Panc1 (cell line): ENCODE data around the gene PPARG. TPM values are rescaled to one million over a fixed set of nuclear protein-coding genes. Genes with fewer than 3 reads are reported as not detected.

Source experiments
- ATAC-seq: fragments of 200-7000 bp; cut with Tn5 transposase; 2 replicates; pipeline ENCODE4 v1.9.1; 2020; ENCODE audit warnings: mild to moderate bottlenecking, moderate library complexity
- BruUV-seq: library from RNA; stranded (reverse); fragments of 400-500 nt; replicated peaks from 2 replicates; lab custom pipeline; 2021; lab: Mats Ljungman, UMichigan
- CTCF ChIA-PET: fragments of 300-600 bp; sonication (Branson Sonifier 250); formaldehyde crosslinking; loops from one replicate; lab custom pipeline; 2022; ENCODE audit warnings: antibody characterized with exemption; lab: Charles Lee
- POLR2A ChIA-PET: fragments of 300-600 bp; sonication (Branson Sonifier 250); formaldehyde crosslinking; loops from one replicate; lab custom pipeline; 2022; ENCODE audit warnings: antibody characterized with exemption; lab: Charles Lee
- DNase-seq: peaks from one replicate; pipeline ENCODE4 v3.0.0-alpha.2; 2010; ENCODE audit warnings: low read depth, low spot score
- H3K27ac ChIP-seq: 2 replicates; pipeline ENCODE4 v1.5.1; 2011; ENCODE audit warnings: mild to moderate bottlenecking, low read length, inconsistent platforms
- H3K27me3 ChIP-seq: fragments of 200-500 bp; sonication (Bioruptor generic); 2 replicates; pipeline ENCODE4 v1.6.0; 2014; ENCODE audit warnings: low read length, inconsistent platforms; ENCODE audit not compliant: control insufficient read depth, insufficient read depth
- H3K36me3 ChIP-seq: fragments of 200-500 bp; sonication (Bioruptor generic); 2 replicates; pipeline ENCODE4 v1.5.1; 2014; ENCODE audit warnings: inconsistent platforms, mild to moderate bottlenecking, low read length, moderate library complexity; ENCODE audit not compliant: control insufficient read depth, insufficient read depth
- H3K4me1 ChIP-seq: 2 replicates; pipeline ENCODE4 v1.5.1; 2011; ENCODE audit warnings: inconsistent platforms, mild to moderate bottlenecking, low read length, moderate library complexity; ENCODE audit not compliant: control insufficient read depth, insufficient read depth
- H3K4me3 ChIP-seq, 2 experiments: 2 replicates each; pipeline ENCODE4 v1.5.1; 2011 to 2012; ENCODE audit warnings: low read depth in 2 of 2, low read length in 2 of 2, mild to moderate bottlenecking in 2 of 2, inconsistent platforms in 1 of 2, moderate library complexity in 1 of 2
- H3K9me3 ChIP-seq: fragments of 200-500 bp; sonication (Bioruptor generic); 2 replicates; pipeline ENCODE4 v1.5.1; 2014; ENCODE audit warnings: low read depth, mild to moderate bottlenecking, inconsistent platforms, low read length, moderate library complexity; ENCODE audit not compliant: control insufficient read depth, insufficient read depth
- CTCF ChIP-seq: fragments of 450-650 bp; IDR thresholded peaks from 2 replicates; pipeline ENCODE4 v1.5.1; 2017; ENCODE audit warnings: mild to moderate bottlenecking
- POLR2AphosphoS5 ChIP-seq: IDR thresholded peaks from 2 replicates; pipeline ENCODE4 v1.6.1; 2012; ENCODE audit warnings: mild to moderate bottlenecking, low read depth, low read length, moderate library complexity
- REST ChIP-seq, 2 experiments: IDR thresholded peaks; 2 replicates each; pipeline ENCODE4 v1.6.1; 2011 to 2012; ENCODE audit warnings: low read depth in 2 of 2, control low read depth in 1 of 2, low read length in 1 of 2, mild to moderate bottlenecking in 1 of 2, moderate library complexity in 1 of 2; ENCODE audit not compliant: insufficient read depth in 1 of 2
- SIN3A ChIP-seq: IDR thresholded peaks from 2 replicates; pipeline ENCODE4 v1.6.1; 2012; ENCODE audit warnings: low read depth, mild to moderate bottlenecking, low read length, moderate library complexity, borderline replicate concordance; ENCODE audit not compliant: insufficient read depth
- TCF7L2 ChIP-seq: IDR thresholded peaks from 2 replicates; pipeline ENCODE4 v1.6.1; 2011; ENCODE audit warnings: mild to moderate bottlenecking, low read depth, low read length, inconsistent platforms
- in situ Hi-C: cut with HindIII; loops from 2 replicates; pipeline ENCODE4 v1.10.0; 2016; ENCODE audit warnings: low sequenced_read_pairs, low pct_unique_long_range_greater_than_20kb
- intact Hi-C: fragments of 100-400 bp; cut with micrococcal nuclease; formaldehyde crosslinking; loops from one replicate; pipeline ENCODE4 v1.10.0; 2022; ENCODE audit not compliant: unreplicated experiment
- total RNA-seq: library from RNA; stranded (reverse); gene quantifications from one replicate; pipeline ENCODE4 v1.2.1, GENCODE V29; 2021; ENCODE audit not compliant: unreplicated experiment

Gene PPARG
- total RNA-seq, 1 experiment from 2014 or later, result 88.1 TPM

- intact Hi-C loops (no loop called here), in situ Hi-C loops (no loop called here)
- H3K36me3 ChIP-seq, result no peaks in the 10 kb centered on the region
- H3K4me3 ChIP-seq, result no peak overlapping the region
- ATAC-seq, result no peak
- DNase-seq, result no peak
- H3K9me3 ChIP-seq, result no peaks in the 10 kb centered on the region
- TF ChIP-seq POLR2AphosphoS5, result no peak
- peak overlapping the region; percentile 72 for H3K27ac ChIP-seq
- no TSS peak for BruUV-seq
- no peaks in the 10 kb centered on the region for H3K4me1 ChIP-seq
- POLR2A ChIA-PET, result no interaction called here
- CTCF ChIA-PET, result no interaction called here
- no peaks in the 10 kb centered on the region for H3K27me3 ChIP-seq
Observed at GRCh38 chr3:12464181-12464580, 175.3 kb downstream of the PPARG start.

- in situ Hi-C loops (no loop called here), intact Hi-C loops (no loop called here)
- no peaks in the 10 kb centered on the region for H3K36me3 ChIP-seq
- TF ChIP-seq REST (IDR thresholded peaks at IDR 0.05; ENCODE audit: insufficient read depth in 1 of 2, low read depth in 2 of 2, low read length in 1 of 2), result no peak
- TF ChIP-seq TCF7L2, result no peak
- no peak for TF ChIP-seq SIN3A
- no peak for TF ChIP-seq POLR2AphosphoS5
- TF ChIP-seq CTCF, result no peak
- no peaks in the 10 kb centered on the region for H3K9me3 ChIP-seq
- CTCF ChIA-PET, result no interaction called here
- peak overlapping the region; percentile 72 for H3K27ac ChIP-seq
- ATAC-seq (no peak), DNase-seq (no peak)
- H3K27me3 ChIP-seq, result no peaks in the 10 kb centered on the region
- no peaks in the 10 kb centered on the region for H3K4me1 ChIP-seq
- H3K4me3 ChIP-seq, result no peak overlapping the region
- POLR2A ChIA-PET, result interaction anchor here (0.6 kb wide), 2 partner anchors 59 to 151 kb away, joined by 4 to 6 read pairs; no protein-coding TSS in a partner anchor
- BruUV-seq, result no TSS peak
Observed at GRCh38 chr3:12465151-12465835, 176.4 kb downstream of the PPARG start.

- in situ Hi-C loops (no loop called here), intact Hi-C loops (no loop called here)
- ChIA-PET POLR2A (no interaction called here), CTCF (no interaction called here)
- Histone ChIP-seq H3K4me3 (no peak overlapping the region), H3K27me3 (no peaks in the 10 kb centered on the region), H3K4me1 (0 out of 2 replicates have a peak, but pooled peaks cover 2% of the 10 kb centered on the region), H3K27ac (peak overlapping the region; percentile 72), H3K36me3 (no peaks in the 10 kb centered on the region), H3K9me3 (no peaks in the 10 kb centered on the region)
- TF ChIP-seq CTCF (no peak), SIN3A (no peak), POLR2AphosphoS5 (no peak), TCF7L2 (no peak), REST (IDR thresholded peaks at IDR 0.05; ENCODE audit: insufficient read depth in 1 of 2, low read depth in 2 of 2, low read length in 1 of 2) (no peak)
- DNase-seq (no peak), ATAC-seq (no peak)
- no TSS peak for BruUV-seq
Observed at GRCh38 chr3:12465836-12466225, 177.0 kb downstream of the PPARG start.
